ENCODE results near the gene SARS2. TPM values are rescaled to one million over a fixed set of nuclear protein-coding genes. Genes with fewer than 3 reads are reported as not detected.
A peak's percentile ranks its signal among the peaks of the same experiment; 100 is the strongest.

SARS2 gene
- total RNA-seq, 1 experiment from 2014 or later, result 57.4 TPM

DNA sequence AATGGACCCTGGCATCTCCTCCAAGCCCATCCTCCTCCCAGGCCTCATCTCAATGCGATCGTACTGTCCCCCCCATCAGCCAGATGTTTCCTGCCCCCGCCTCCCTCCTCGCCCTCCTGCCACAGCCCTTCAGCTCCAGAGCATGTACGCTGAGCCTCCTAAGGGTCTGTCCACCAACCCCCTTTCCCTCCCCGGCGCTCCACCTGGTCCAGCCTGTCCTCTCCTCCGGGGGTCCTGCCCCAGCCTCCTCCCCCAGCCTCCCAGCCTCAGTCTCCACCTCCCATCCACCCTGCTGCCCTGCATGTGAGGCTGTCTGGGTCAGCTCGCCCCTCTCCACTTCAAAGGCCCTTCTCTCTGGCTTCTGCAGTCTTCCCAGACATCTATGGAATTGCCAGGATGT lies 35.6 kb downstream of the SARS2 start:
- Histone ChIP-seq H3T11ph (ENCODE audit: low read length) (no peak overlapping the region), H4K8ac (replicated peaks; ENCODE audit: insufficient read length, low read depth, low read length) (no peak overlapping the region), H2BK12ac (ENCODE audit: insufficient read length, low read depth, low read length) (no peak overlapping the region), H3K9ac (ENCODE audit: extremely low read depth, insufficient read length, low read length) (no peak overlapping the region), H3K27me3 (ENCODE audit: insufficient read depth, low read length) (no peaks in the 10 kb centered on the region), H2AK5ac (ENCODE audit: insufficient read length, low read length) (no peak overlapping the region), H4K5ac (ENCODE audit: insufficient read length, low read depth, low read length) (no peak overlapping the region), H3K56ac (ENCODE audit: insufficient read length, low read depth, low read length) (no peak overlapping the region), H4K20me1 (ENCODE audit: control insufficient read depth, insufficient read depth, insufficient read length) (no peaks in the 10 kb centered on the region), H2BK120ac (ENCODE audit: low read depth, low read length, poor library complexity, severe bottlenecking) (no peak overlapping the region), H4K91ac (ENCODE audit: insufficient read length, low read depth, low read length) (no peak overlapping the region), H3K18ac (ENCODE audit: insufficient read length, low read depth, low read length) (no peak overlapping the region), H2BK5ac (ENCODE audit: insufficient read length, low read length) (no peak overlapping the region), H3K27ac (ENCODE audit: insufficient read length, low read depth, low read length) (no peak overlapping the region), H2BK15ac (ENCODE audit: low read depth, low read length) (no peak overlapping the region), H3K4ac (ENCODE audit: low read depth, low read length) (no peak overlapping the region), H3K23ac (ENCODE audit: insufficient read length, low read depth, low read length) (no peak overlapping the region), H3K79me1 (ENCODE audit: insufficient read depth, low read depth, low read length, poor library complexity, severe bottlenecking) (no peaks in the 10 kb centered on the region), H3K9me3 (ENCODE audit: control insufficient read depth, low read depth, low read length) (no peaks in the 10 kb centered on the region), H3K23me2 (ENCODE audit: insufficient read length, low read depth, low read length, poor library complexity, severe bottlenecking) (no peaks in the 10 kb centered on the region), H2AFZ (ENCODE audit: low read length) (no peak overlapping the region), H3K14ac (ENCODE audit: insufficient read depth, low read length) (no peak overlapping the region), H3K4me1 (ENCODE audit: insufficient read depth, low read length) (peaks cover 2% of the 10 kb centered on the region; the same call in 1 of the 2 replicates), H2BK20ac (ENCODE audit: low read depth, low read length, poor library complexity, severe bottlenecking) (no peak overlapping the region), H3K4me2 (ENCODE audit: insufficient read depth, insufficient read length, low read length) (no peak overlapping the region), H3K79me2 (ENCODE audit: insufficient read depth, low read length) (no peaks in the 10 kb centered on the region)
- DNase-seq, result no peak
- WGBS (ENCODE audit: extremely low coverage, insufficient read length, low lambda C conversion rate), result no CpG with 5 or more reads among the region's 9 CpGs
- Mint-ChIP-seq H3K4me3 (no peak overlapping the region), H3K4me1 (peaks cover 12% of the 10 kb centered on the region in 2 experiments), H3K27me3 (ENCODE audit: low read depth) (peaks cover 15% of the 10 kb centered on the region), H3K9me3 (no peaks in the 10 kb centered on the region), H3K36me3 (ENCODE audit: insufficient read depth in 1 of 3, low read depth in 3 of 3) (no peaks in the 10 kb centered on the region), H3K27ac (peak overlapping the region in 1 of 3 experiments; percentile 4; a peak in 2 of 7 replicates)
- TF ChIP-seq, protein P1, sequence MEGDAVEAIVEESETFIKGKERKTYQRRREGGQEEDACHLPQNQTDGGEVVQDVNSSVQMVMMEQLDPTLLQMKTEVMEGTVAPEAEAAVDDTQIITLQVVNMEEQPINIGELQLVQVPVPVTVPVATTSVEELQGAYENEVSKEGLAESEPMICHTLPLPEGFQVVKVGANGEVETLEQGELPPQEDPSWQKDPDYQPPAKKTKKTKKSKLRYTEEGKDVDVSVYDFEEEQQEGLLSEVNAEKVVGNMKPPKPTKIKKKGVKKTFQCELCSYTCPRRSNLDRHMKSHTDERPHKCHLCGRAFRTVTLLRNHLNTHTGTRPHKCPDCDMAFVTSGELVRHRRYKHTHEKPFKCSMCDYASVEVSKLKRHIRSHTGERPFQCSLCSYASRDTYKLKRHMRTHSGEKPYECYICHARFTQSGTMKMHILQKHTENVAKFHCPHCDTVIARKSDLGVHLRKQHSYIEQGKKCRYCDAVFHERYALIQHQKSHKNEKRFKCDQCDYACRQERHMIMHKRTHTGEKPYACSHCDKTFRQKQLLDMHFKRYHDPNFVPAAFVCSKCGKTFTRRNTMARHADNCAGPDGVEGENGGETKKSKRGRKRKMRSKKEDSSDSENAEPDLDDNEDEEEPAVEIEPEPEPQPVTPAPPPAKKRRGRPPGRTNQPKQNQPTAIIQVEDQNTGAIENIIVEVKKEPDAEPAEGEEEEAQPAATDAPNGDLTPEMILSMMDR (conservative IDR thresholded peaks at IDR 0.05), result no peak
